Measurements from ENCODE around the gene PLA2G4E.

PLA2G4E gene

DNA sequence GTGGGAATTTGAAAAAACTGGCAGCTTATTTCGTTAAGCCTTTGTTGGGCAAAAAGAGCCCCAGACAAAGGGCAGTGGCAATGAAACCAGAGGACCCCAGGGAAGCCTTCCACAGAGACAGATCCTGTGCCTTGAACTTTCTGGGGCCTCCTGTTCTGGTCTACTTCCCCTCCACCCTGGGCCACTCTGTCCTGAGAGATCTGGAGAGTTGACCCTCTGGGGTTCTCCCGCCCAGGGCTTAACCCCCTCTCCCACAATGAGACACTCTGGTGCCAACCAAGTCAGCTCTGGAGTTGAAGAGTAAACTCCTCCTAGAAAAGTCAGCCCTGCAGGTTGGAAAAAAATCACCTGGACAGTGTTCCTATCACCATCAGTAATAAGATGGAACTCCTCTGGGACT, 69.3 kb downstream of the PLA2G4E start:
- no peak for DNase-seq

DNA sequence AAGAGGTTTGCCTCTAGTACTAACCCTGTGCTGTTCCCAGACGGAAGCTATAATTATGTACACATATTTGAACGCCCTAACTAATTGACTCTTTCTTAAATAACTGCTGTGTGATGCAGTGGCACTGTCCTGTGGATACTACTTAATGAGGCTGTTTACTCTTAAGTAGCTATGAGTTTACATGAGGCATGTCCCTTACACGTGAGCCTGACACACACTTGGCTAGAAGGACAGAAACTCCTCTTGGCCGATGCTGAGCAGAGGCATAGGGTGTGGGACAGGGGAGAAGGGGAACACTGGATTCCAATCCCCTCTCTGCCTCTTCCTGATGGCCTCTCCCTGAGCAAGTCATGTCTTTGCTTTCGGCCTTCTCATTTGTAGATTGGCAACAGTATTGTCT, 70.4 kb downstream of the PLA2G4E start:
- no peak for DNase-seq

DNA sequence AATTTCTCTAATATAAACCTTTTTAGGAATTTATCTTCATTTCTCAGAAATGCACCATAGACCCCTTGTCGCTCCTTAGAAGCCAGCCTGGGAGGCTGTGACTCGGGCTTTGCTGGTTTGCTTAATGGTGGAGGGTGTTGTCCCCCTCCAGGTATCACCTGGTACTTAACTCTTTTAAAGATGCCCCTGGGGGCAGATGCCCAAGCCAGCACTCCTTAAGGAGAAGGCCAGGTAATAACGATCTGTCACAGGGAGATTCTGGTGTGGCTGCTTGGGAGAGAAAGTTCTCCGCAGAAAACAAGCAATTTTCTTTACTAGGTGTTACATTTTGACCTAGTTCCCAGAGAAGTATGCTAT, 70.7 kb downstream of the PLA2G4E start:
- no peak for DNase-seq

DNA sequence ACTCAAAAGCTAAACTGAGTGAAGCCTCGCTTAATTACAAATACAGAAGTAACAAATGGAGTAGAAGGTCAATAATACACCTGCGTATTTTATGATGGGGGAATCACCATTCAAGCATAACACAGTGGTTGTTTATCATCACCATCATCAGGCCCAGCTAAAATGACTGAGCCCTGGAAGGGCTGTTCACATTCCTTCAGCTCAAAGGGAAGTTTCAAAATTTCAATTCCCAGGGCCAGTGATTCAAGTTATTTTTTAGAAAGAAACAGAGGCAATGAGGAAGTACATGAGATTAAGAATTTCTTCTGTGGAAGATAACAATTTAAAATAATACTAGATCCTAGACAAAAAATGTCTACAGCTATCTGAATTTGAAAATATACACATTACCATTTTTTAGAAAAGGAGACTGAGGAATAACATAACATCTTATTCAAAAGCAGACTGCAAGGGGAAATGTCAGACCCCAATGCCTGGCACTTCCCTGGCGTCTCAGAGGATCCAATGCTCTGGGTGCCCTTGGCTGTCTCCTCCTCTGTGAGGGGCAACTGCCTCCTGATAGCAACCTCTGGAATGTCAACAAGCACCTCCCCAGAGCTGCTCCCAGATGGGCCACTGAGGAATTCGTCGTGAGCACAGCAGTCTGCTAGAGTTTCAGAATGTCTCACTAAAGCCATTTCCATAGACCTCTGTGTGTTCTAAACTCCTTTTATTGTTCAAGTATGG, 71.3 kb downstream of the PLA2G4E start:
- no peak for DNase-seq

DNA sequence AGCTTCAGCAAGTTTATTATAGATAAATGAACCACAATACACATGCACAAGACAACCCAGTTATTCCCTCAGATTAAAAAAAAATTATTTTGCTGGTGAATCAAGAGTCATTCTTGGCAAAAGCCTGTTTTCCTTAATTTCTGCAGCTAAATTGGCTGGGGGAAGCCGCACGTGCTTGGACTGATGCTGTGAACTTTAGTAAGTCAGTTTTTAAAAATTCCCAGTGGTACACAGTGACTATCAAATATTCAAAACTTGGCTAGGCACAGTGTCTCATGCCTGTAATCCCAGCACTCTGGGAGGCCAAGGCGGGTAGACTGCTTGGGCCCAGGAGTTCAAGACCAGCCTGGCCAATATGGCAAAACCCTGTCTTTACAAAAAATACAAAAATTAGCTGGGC, 72.4 kb downstream of the PLA2G4E start:
- DNase-seq = no peak

DNA sequence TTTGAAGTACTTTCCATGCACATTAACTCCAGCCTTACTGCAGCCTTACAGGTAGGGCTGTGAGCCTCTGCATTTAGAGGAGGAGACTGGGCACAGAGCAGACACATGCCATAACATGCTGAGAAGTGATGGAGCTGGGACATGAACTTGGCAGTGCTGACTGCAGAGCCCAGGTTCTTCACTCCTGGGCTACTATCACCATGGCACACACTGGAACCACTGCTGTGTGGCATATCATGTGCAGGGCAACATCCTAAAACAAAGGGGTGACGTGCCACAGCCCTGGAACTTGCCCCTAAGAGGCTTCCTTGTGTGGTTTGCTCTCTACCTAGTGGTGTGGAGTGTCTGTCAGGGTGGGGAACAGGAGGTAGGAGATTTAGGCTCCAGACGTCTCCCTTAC, 73.9 kb downstream of the PLA2G4E start:
- no peak for DNase-seq

DNA sequence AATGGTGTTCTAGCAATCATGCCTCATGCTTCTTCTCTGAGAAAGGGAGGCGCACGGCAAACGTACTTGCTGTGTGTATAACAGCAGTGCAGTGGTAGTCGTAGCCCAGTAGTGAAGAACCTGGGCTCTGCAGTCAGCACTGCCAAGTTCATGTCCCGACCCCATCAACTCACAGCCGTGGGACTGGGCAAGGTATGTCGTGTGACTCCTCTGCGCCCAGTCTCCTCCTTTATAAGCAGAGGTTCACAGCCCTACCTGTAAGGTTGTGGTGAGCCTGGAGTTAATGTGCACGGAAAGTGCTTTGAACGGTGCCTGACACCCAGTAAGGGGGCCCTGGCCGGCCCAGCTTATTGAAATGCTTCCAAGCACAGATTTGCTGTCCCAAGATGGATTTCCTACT, 75.1 kb downstream of the PLA2G4E start:
- DNase-seq = no peak

DNA sequence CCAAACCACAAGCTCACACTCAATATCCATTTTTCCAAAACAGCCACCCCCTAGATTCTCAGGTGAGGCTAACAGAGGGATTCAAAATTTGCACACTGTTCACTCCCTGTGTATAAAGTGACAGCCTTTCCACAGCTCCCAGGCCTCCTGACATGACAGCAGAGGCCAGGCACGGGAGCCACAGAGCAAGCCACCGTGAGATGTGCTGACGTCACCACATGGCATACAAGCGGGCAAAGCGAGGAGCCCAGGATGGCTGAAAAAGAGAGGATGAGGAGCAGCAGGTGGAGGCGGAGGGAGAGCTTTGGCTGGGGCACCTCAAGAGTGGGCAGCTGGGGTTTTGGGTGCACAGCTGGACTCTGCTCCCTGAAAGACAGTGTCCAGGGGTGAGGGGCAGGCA, 75.6 kb downstream of the PLA2G4E start:
- no peak for DNase-seq

DNA sequence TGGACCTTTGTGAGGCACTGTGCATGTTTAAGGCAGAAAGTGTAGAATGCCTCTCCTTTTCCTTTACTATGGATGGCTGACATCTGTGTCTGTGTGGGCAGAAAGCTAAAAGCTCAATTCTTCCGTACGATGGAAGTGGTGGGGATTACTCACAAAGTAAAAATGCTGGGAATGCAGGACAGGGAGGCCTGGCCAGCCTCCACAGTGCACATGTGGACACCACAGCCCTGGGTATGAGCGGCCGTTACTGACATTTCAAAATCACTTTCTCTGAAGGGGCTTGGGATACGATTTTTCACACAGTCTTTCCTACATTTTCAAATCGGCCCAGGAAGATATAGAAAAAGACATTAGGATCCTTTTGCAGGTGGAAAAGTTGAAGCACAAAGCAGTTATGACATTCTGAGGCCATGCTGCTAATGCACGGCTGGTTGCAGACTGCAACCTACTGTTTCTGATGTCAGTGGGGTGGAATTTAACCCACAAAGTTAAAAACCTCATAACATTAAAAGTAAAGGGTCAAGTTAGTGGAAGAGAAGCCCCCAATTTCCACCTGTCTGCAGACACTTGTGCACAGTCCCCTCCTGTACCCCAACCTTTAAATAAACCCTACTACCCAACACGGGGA, 76.4 kb downstream of the PLA2G4E start:
- no peak for DNase-seq

DNA sequence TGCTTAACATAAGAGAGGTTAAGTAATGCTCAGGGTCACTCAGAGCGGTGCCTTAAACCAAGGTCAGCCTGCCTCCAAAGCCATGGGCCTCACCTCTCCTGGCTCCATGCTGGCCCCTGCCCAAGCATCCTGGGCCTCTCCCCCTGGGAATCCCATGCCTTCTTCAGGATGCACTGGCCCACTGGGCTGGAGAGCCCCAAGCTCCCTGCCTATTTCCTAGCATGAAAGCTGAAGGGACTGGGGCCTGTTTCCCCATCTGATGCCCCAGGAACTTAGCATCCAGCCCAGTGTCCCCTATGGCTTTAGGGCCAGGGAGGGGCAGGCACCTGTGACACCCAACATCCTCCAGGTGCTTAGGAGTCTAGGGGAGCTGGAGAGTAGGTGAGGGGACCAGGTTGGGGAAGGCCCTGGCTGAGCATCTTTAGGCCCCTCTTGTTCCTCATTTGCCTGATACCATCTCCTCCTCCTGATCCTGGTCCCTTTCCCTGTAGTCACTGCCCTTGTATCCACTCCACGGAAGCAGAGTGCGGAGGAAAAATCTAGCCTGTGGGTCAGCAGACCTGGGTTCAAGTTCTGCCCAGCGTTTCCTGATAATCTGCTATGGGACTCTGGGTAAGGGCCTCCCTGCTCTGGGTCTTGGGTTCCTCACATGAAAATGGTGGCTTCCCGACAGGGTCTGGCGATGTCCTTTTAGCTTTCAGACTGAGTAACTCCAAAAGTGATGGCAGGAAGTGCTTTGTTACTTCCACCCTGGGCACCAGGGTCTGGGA, 77.1 kb downstream of the PLA2G4E start:
- DNase-seq = no peak

DNA sequence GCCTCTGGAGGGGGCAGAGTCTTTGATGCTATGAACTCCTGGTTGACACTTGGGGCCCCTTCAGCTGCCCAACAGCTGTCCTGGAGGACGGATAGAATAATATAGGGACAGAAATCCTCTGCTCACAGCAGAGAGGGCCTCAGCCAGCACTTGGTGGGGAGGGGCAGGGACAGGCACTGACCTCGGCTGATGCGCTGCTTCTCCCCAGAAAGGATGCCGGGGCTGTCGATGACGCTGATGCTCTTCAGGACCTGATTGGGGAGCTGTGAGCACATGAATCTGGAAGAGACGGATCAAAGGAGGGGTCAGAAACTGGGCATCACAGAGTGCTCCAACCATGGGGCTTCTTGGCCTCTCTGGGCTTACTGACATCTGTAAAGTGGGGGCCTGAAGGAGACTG, 78.0 kb downstream of the PLA2G4E start:
- no peak for DNase-seq

DNA sequence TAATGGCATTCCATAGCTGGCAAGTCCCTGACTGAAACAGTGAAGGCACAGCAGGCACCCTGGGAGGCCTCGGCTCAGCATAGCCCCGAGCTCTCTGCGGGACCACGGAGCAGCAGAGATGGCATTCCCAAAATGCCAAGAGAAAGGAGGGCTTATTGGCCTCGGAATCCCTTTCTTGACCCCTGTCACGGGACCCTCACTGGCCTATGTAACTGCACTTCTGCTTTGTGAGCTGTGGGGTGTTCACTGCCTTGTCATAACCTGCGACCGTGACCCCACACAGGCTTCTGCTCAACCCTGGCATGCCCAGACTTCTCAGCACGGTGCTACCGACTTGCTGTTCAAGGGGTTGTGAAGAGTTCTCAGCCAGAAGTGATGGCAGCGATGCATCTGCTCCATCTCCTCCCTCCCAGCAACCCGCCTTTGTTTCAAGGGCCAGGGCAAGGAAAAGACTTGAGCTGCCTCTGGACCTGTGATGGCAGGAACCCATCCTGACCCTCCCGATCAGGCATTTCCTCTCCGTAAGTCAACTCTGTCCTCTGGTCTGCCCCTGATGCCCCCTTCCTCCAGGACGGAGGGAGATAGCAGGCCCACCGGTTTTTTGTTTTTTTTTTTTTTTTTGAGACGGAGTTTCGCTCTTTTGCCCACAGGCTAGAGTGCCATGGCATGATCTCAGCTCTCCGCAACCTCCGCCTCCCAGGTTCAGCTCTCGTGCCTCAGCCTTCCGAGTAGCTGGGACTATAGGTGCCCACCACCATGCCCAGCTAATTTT, 79.0 kb downstream of the PLA2G4E start:
- DNase-seq = no peak

DNA sequence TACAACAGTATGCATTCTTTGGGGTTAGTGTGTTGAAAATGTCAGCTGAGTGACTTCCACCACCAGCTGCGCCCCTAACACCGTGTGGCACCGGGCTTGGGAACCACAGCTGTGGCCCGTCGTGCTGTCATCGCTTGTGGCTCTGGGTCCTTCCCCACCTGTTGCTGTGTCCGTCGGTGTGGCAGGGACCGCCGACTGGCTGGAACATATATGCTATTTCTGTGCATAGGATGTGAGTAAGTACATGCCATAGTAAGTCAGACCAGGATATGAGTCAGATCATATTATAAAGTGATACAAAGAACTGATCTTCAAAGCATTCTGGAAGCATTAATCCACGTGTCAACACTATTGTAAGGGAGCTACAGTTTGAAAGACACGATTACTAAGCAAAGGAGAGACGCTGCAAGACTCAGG, 80.4 kb downstream of the PLA2G4E start:
- no peak for DNase-seq

DNA sequence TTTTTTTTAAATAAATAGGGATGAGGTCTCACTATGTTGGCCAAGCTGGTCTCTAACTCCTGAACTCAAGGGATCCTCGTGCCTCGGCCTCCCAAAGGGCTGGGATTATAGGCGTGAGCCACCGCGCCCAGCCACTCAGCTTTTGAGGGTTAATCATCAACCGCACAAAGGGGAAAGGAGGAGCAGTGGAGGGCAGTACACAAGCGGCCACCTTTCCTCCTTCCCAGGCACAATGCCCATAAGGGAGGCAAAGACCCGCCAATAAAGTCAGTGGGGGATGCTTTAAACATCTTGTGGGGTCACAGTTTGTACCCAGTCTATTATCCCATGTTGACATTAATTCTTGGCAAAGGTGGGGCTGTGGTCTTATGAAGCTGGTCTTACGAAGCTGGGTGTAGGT, 80.9 kb downstream of the PLA2G4E start:
- no peak for DNase-seq

DNA sequence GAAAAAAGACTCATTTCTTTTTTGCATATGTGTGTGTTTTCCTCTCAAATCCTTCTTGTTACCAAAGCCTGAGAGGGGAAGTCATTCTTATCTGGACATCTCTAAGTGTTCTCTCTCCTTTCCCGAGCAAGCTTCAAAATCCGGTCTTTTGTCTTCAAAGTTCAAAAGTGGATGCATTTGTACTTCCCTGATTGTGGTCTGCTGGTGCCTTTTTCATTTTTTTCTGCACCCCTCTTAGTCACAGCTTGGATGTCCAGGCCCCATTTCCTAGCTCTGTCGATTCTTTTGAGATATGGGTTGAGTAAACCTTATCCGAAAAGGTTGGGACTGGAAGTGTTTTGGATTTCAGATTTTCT, 83.3 kb downstream of the PLA2G4E start:
- DNase-seq = no peak

DNA sequence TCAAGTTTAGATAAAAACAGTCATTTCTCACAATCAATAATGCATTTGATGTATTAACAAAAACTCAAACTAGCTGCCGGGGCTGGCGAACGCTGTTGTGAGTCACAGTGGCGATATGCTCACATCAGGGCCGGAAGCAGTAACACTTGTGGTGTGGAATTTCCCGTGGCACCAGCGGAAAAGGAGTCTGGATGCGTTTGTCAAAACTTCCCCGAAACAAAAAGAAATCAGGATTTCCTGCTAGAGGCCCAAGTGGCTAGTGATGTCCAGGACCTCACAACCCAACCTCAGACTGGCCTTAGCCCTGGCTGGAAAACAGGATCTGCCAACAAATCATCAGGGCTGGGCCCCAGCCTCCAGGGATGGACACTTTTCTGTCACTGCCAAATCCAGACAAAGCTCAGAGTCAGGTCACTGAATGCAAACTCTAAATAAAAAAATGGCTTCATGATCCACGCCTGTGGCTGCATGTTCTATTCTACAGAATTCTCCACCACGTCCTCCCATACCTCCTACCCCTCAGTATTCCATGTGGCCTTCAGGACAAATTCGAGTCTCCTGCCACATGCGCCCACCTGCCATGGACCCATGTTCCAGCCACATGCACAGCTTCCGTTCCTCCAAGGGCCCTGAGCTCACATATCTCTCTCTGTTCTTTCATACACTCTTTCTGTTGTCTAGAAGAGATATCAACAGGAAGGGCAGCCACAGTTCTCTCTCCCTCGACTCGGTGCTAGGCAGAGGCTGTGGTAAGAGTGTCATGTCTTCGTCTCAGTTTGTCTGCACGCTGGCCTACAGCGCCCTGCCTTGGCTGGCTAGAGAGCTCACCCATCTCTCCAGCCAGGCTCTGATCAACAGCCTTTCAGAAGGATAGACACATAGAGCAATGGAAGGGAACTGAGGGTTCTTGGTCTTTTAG, 83.9 kb downstream of the PLA2G4E start:
- no peak for DNase-seq

DNA sequence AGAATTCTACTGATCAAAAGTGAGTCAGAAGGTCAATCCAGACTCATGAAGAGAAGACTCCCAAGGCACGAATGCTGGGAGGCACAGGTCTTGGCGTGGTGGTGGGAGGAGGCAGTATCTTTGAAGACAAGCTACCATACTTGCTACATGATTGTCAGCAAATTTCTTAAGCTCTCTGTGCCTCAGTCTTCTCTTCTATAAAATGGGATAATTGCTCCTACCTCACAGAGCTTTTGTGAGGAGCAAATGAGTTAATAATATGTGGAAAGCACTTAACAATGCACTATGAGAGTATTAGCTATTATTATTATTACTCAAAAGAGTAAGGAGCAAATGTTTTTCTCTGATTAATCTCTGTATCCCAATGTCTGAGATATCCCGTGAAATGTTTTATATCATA, 84.7 kb downstream of the PLA2G4E start:
- DNase-seq = no peak

DNA sequence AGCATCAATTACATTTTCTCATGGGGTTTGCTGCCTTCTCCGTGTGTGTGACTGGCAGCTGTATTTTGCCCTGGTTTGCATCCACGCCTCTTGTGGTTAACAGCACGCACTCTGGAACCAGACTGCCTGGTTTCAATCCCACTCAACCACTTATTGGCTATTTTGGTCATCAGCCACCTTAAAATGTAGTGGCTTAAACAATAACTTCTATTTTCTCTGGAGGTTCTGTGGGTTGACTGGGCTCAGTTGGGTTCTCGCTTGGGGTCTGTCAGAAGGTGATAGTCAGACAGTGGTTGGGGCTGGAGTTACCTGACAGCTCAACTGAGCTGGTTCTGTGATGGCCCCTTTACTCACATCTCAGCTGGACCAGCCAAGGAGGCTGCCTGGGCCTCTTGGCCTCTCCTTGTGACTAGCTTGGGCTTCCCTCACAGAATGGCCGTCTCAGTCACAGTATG, 85.2 kb downstream of the PLA2G4E start:
- no peak for DNase-seq

DNA sequence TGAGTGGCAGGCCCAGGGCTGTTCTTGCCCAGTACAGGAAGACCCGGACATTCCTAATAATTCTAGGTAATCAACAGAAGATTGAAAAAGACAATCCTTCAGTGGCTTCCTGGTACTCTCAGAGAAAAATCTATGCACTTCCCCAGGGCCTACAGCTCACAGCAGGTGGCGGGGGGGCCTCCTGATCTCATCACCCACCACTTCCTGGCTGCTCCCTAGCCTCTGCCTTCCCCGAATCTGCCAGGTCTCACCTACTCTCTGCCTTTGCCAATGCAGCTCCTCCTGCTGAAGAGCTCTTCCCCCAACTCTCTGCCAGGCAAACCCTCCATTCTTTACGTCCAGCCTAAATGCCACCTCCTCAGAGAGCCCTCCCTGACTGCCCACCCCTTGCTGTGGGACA, 86.0 kb downstream of the PLA2G4E start:
- no peak for DNase-seq

DNA sequence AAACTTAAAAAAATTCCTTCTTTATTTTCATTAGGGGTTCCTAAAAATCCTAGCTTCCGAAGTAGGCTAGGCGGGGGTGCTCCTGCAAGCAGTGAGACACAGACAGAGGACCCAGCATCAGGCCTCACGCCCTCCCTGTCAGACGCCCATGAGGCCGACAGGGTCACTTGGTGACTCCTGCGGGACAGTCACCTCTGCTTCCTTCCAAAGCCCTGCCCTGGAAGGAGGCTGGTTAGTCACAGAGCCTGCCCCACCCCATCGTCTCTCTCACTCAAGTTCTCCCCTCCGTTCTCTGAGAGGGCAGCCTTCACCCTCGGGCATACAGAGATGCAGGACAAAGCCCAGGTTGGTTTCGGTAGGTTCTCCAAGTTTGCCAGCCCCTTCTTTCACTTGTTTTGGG, 87.1 kb downstream of the PLA2G4E start:
- no peak for DNase-seq

DNA sequence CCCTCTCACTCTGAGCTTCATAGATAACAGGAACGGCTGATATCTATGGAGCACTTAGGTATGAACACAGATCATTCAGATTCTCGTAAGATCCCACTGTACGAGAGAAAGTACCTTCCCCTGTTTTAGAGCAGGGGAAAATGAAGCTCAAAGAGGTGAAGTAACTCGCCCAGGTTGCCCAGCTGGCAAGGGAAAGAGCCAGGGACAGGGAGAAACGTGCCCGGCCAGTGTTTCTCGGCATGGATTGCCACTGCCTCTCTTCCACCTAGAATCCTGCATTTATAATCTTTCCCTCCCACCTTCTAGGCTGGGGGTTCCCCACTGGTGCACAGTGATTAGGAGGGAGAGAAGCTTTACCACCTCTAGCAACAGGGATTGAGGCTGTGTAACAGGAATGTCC, 87.5 kb downstream of the PLA2G4E start:
- DNase-seq = no peak

DNA sequence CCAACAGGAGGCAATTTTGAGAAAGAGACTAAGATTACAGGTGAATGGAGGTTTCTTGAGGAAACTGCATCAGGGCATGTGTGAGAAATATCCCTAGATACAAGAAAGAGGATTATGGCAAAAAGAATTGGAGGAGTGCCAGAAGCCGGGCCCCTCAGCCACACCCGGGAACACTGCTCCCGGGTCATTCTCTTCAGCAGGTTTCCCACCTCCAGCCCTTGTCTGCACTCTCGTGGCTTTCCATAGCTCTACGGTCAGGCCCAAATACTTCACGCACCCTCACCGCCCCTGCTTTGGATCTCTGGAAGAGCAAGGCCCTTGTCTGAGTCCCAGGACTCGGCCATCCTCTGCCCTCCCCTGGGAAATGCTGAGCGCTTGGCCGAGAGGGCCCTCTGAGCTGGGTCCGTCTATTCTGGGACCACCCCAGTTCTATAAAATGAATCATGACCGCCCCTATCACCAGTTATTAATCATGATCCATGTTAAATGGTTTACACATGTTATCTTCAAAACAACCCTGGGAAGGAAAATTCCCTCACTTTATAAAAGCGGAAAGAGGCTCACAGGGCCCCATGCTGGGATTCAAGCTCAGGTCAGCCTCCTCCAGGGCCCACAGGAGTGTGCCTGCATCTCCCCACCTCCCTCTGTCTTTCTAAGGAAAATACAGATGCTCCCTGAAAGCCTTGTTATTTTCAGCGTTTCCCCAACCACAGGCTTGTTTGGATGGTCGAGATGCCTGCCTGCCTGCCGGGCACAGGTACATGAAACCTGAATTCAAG, 88.1 kb downstream of the PLA2G4E start:
- DNase-seq = no peak

Data from NCI-H774 (cell line).